Measurements from ENCODE around the gene BBX. TPM values are rescaled to one million over a fixed set of nuclear protein-coding genes. Genes with fewer than 3 reads are reported as not detected.

The BBX gene
- total and polyA plus RNA-seq, 2 of the 13 experiments (the other 11 are each of a cell fraction or from before 2014, with no cell fraction given) = 13.7 to 23.2 TPM

DNA sequence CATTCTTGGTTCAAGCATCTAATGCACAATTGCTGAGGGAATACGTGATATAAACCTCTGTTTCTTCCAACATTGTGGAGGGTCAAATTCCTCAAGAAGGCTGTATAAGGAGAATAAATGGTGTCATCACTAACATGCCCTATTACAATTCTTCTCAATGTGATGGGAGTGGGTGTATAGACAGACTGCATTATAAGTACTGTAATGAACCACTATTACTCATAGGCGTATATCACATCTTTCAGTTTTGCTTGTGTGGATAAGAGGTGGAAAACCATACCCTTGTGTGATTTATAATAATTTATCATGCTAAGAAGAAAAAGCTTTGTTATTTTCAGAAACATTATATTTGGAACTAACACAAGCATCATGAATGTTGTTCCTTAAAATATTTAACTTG, 35.3 kb upstream of the BBX start:
- Histone ChIP-seq H3K27me3 (ENCODE audit: control insufficient read depth in 1 of 2, insufficient read depth in 2 of 2, low read length in 2 of 2) (peaks cover 0 to 5% of the 10 kb centered on the region in 2 experiments; a peak in 1 of 5 replicates), H3K9ac (ENCODE audit: insufficient read depth, low read depth, low read length) (no peak overlapping the region), H3K36me3 (replicated peaks in 1 of 2; ENCODE audit: control insufficient read depth in 1 of 2, insufficient read depth in 2 of 2, low read length in 2 of 2) (no peaks in the 10 kb centered on the region), H4K20me1 (ENCODE audit: insufficient read depth, low read length) (no peaks in the 10 kb centered on the region), H3K9me3 (ENCODE audit: low read length) (no peaks in the 10 kb centered on the region), H3K27ac (ENCODE audit: extremely low read length, insufficient read depth, low read length) (no peak overlapping the region), H3K79me2 (ENCODE audit: insufficient read depth, low read length) (no peaks in the 10 kb centered on the region), H2AFZ (ENCODE audit: low read length) (no peak overlapping the region), H3K4me2 (ENCODE audit: low read depth, low read length) (no peak overlapping the region), H3K4me1 (ENCODE audit: insufficient read depth, low read length) (peaks cover 25% of the 10 kb centered on the region), H3K4me3 (replicated peaks in 1 of 3; ENCODE audit: insufficient read depth in 1 of 3, low read depth in 2 of 3, low read length in 3 of 3) (no peak overlapping the region)
- FAIRE-seq (no peak), ATAC-seq (no peak), DNase-seq (ENCODE audit: low spot score) (no peak)
- BruUV-seq (replicated peaks) = no TSS peak
- 37% methylated on average over 2 of the region's 2 CpGs for WGBS (ENCODE audit: low lambda C conversion rate)
- CTCF ChIA-PET (ENCODE audit: low intra/inter-chr PET ratio, low total read pairs) = no interaction called here
- POLR2A ChIA-PET = no interaction called here
- in situ Hi-C loops (cut with HindIII; ENCODE audit: extremely low pct_ligation_motif_present, low pct_unique_long_range_greater_than_20kb) = no loop called here
- intact Hi-C loops (cut with micrococcal nuclease; ENCODE audit: unreplicated experiment) = no loop called here
- TF ChIP-seq HNF1B (CRISPR knock-in tag; IDR thresholded peaks at IDR 0.05) = no peak
- TF ChIP-seq, protein P1, sequence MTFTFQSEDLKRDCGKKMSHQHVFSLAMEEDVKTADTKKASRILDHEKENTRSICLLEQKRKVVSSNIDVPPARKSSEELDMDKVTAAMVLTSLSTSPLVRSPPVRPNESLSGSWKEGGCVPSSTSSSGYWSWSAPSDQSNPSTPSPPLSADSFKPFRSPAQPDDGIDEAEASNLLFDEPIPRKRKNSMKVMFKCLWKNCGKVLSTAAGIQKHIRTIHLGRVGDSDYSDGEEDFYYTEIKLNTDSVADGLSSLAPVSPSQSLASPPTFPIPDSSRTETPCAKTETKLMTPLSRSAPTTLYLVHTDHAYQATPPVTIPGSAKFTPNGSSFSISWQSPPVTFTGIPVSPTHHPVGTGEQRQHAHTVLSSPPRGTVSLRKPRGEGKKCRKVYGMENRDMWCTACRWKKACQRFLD (CRISPR knock-in tag; IDR thresholded peaks at IDR 0.05; ENCODE audit: borderline replicate concordance) = no peak
- TF ChIP-seq, protein P2, sequence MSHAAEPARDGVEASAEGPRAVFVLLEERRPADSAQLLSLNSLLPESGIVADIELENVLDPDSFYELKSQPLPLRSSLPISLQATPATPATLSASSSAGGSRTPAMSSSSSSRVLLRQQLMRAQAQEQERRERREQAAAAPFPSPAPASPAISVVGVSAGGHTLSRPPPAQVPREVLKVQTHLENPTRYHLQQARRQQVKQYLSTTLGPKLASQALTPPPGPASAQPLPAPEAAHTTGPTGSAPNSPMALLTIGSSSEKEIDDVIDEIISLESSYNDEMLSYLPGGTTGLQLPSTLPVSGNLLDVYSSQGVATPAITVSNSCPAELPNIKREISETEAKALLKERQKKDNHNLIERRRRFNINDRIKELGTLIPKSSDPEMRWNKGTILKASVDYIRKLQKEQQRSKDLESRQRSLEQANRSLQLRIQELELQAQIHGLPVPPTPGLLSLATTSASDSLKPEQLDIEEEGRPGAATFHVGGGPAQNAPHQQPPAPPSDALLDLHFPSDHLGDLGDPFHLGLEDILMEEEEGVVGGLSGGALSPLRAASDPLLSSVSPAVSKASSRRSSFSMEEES (CRISPR knock-in tag; IDR thresholded peaks at IDR 0.05) = no peak
- TF ChIP-seq, protein P3, sequence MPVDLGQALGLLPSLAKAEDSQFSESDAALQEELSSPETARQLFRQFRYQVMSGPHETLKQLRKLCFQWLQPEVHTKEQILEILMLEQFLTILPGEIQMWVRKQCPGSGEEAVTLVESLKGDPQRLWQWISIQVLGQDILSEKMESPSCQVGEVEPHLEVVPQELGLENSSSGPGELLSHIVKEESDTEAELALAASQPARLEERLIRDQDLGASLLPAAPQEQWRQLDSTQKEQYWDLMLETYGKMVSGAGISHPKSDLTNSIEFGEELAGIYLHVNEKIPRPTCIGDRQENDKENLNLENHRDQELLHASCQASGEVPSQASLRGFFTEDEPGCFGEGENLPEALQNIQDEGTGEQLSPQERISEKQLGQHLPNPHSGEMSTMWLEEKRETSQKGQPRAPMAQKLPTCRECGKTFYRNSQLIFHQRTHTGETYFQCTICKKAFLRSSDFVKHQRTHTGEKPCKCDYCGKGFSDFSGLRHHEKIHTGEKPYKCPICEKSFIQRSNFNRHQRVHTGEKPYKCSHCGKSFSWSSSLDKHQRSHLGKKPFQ (CRISPR knock-in tag; IDR thresholded peaks at IDR 0.05; ENCODE audit: insufficient replicate concordance) = no peak
- no peak for TF ChIP-seq ZNF124 (CRISPR knock-in tag; IDR thresholded peaks at IDR 0.05)
- TF ChIP-seq ZNF337 (CRISPR knock-in tag; IDR thresholded peaks at IDR 0.05; ENCODE audit: borderline replicate concordance, low read depth) = no peak
- TF ChIP-seq MIXL1 (CRISPR knock-in tag; IDR thresholded peaks at IDR 0.05) = no peak
- TF ChIP-seq, protein P4, sequence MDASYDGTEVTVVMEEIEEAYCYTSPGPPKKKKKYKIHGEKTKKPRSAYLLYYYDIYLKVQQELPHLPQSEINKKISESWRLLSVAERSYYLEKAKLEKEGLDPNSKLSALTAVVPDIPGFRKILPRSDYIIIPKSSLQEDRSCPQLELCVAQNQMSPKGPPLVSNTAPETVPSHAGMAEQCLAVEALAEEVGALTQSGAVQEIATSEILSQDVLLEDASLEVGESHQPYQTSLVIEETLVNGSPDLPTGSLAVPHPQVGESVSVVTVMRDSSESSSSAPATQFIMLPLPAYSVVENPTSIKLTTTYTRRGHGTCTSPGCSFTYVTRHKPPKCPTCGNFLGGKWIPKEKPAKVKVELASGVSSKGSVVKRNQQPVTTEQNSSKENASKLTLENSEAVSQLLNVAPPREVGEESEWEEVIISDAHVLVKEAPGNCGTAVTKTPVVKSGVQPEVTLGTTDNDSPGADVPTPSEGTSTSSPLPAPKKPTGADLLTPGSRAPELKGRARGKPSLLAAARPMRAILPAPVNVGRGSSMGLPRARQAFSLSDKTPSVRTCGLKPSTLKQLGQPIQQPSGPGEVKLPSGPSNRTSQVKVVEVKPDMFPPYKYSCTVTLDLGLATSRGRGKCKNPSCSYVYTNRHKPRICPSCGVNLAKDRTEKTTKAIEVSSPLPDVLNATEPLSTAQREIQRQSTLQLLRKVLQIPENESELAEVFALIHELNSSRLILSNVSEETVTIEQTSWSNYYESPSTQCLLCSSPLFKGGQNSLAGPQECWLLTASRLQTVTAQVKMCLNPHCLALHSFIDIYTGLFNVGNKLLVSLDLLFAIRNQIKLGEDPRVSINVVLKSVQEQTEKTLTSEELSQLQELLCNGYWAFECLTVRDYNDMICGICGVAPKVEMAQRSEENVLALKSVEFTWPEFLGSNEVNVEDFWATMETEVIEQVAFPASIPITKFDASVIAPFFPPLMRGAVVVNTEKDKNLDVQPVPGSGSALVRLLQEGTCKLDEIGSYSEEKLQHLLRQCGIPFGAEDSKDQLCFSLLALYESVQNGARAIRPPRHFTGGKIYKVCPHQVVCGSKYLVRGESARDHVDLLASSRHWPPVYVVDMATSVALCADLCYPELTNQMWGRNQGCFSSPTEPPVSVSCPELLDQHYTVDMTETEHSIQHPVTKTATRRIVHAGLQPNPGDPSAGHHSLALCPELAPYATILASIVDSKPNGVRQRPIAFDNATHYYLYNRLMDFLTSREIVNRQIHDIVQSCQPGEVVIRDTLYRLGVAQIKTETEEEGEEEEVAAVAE (CRISPR knock-in tag; IDR thresholded peaks at IDR 0.05; ENCODE audit: borderline replicate concordance) = no peak
- no peak for TF ChIP-seq HMGA1 (CRISPR knock-in tag; conservative IDR thresholded peaks at IDR 0.05)
